B cell (primary cell): ENCODE measurements around the gene GAST. TPM values are rescaled to one million over a fixed set of nuclear protein-coding genes. Genes with fewer than 3 reads are reported as not detected.

ENCODE experiments used
- ATAC-seq: fragments of 200-7000 bp; cut with Tn5 transposase; one replicate; pipeline ENCODE4 v1.10.0; 2021; ENCODE audit warnings: low read depth, mild to moderate bottlenecking, moderate number of reproducible peaks, moderate library complexity
- CTCF ChIA-PET: fragments of 350-600 bp; sonication (Branson Sonifier 250); formaldehyde crosslinking; loops from one replicate; lab custom pipeline; 2021; ENCODE audit warnings: antibody characterized with exemption, inconsistent platforms; lab: Charles Lee
- POLR2A ChIA-PET: fragments of 350-600 bp; sonication (Branson Sonifier 250); formaldehyde crosslinking; loops from one replicate; lab custom pipeline; 2021; ENCODE audit warnings: antibody characterized with exemption; lab: Charles Lee
- DNase-seq: peaks from one replicate; pipeline ENCODE4 v3.0.0; 2013
- H2AFZ ChIP-seq: 2 replicates; pipeline ENCODE4 v1.6.1; 2012; ENCODE audit warnings: mild to moderate bottlenecking, low read depth, low read length; ENCODE audit not compliant: insufficient read depth, poor library complexity, severe bottlenecking
- H3K27ac ChIP-seq, 2 donors: 1 replicate in 1 of 2; 2 replicates in 1 of 2; pipeline ENCODE4 v1.5.1; 2012 to 2013; ENCODE audit warnings: low read length in 2 of 2, mild to moderate bottlenecking in 2 of 2, moderate library complexity in 1 of 2
- H3K27me3 ChIP-seq, 4 experiments: fragments of 200-600 bp in 1 of 4; sonication (generic) in 1 of 4; replicated peaks in 1 of 4; 1 replicate in 2 of 4; 2 replicates in 2 of 4; pipeline versions ENCODE4 v1.6.1 to v1.7.0; 2013 to 2016; ENCODE audit warnings: low read length in 3 of 4, mild to moderate bottlenecking in 2 of 4, mixed read lengths in 1 of 4, moderate library complexity in 1 of 4; ENCODE audit not compliant: insufficient read depth in 4 of 4, control insufficient read depth in 3 of 4; ENCODE audit errors: control extremely low read depth in 1 of 4
- H3K36me3 ChIP-seq, 2 experiments: replicated peaks in 1 of 2; 1 replicate in 1 of 2; 2 replicates in 1 of 2; pipeline versions ENCODE4 v1.6.1 to v1.7.1; 2013; ENCODE audit warnings: low read length in 1 of 2; ENCODE audit not compliant: insufficient read depth in 2 of 2, control insufficient read depth in 1 of 2; ENCODE audit errors: control extremely low read depth in 1 of 2, extremely low read depth in 1 of 2
- H3K4me1 ChIP-seq, 2 donors: fragments of 200-600 bp in 1 of 2; sonication (generic) in 1 of 2; 1 replicate in 1 of 2; 2 replicates in 1 of 2; pipeline versions ENCODE4 v1.5.1 to v1.6.1; 2013 to 2017; ENCODE audit warnings: low read length in 2 of 2; ENCODE audit not compliant: control insufficient read depth in 2 of 2, insufficient read depth in 2 of 2
- H3K4me2 ChIP-seq: replicated peaks from 2 replicates; pipeline ENCODE3; 2012; ENCODE audit warnings: mild to moderate bottlenecking, low read depth, low read length; ENCODE audit not compliant: poor library complexity, severe bottlenecking
- H3K4me3 ChIP-seq, 5 experiments: fragments of 200-600 bp in 1 of 5; sonication (generic) in 1 of 5; 1 replicate in 3 of 5; 2 replicates in 2 of 5; pipeline versions ENCODE4 v1.5.1 to v1.7.0; 2011 to 2016; ENCODE audit warnings: low read length in 4 of 5, mild to moderate bottlenecking in 4 of 5, low read depth in 2 of 5, control low read depth in 1 of 5, moderate library complexity in 1 of 5; ENCODE audit not compliant: insufficient read depth in 1 of 5; ENCODE audit errors: control extremely low read depth in 1 of 5, extremely low read depth in 1 of 5
- H3K79me2 ChIP-seq: fragments of 200-600 bp; sonication (generic); one replicate; pipeline ENCODE4 v1.6.0; 2016; ENCODE audit warnings: low read length; ENCODE audit not compliant: control insufficient read depth, insufficient read depth
- H3K9ac ChIP-seq: fragments of 200-600 bp; sonication (generic); 2 replicates; pipeline ENCODE4 v1.6.1; 2017; ENCODE audit warnings: mild to moderate bottlenecking, low read length, moderate library complexity
- H3K9me3 ChIP-seq, 3 donors: one replicate each; pipeline versions ENCODE4 v1.6.1 to v1.7.1; 2013; ENCODE audit warnings: low read length in 2 of 3; ENCODE audit not compliant: control insufficient read depth in 2 of 3, insufficient read depth in 1 of 3; ENCODE audit errors: control extremely low read depth in 1 of 3
- H4K20me1 ChIP-seq: 2 replicates; pipeline ENCODE4 v1.6.0; 2012; ENCODE audit warnings: mild to moderate bottlenecking, low read length; ENCODE audit not compliant: insufficient read depth, control insufficient read depth, poor library complexity, severe bottlenecking
- H3K27ac Mint-ChIP-seq: one replicate; pipeline ENCODE4 v1.8.0; 2021; ENCODE audit warnings: mixed read lengths
- H3K27me3 Mint-ChIP-seq: one replicate; pipeline ENCODE4 v1.8.0; 2021; ENCODE audit warnings: mixed read lengths
- H3K4me1 Mint-ChIP-seq: one replicate; pipeline ENCODE4 v1.8.0; 2021; ENCODE audit warnings: mixed read lengths
- H3K4me3 Mint-ChIP-seq: one replicate; pipeline ENCODE4 v1.8.0; 2021; ENCODE audit warnings: mixed read lengths
- H3K9me3 Mint-ChIP-seq: one replicate; pipeline ENCODE4 v1.8.0; 2022; ENCODE audit warnings: mixed read lengths; ENCODE audit not compliant: insufficient read depth
- CTCF ChIP-seq: fragments of 200-600 bp; IDR thresholded peaks from one replicate; pipeline ENCODE4 v1.8.0; 2022; ENCODE audit warnings: antibody characterized with exemption, mild to moderate bottlenecking
- EZH2 ChIP-seq: IDR thresholded peaks from 2 replicates; pipeline ENCODE4 v1.6.1; 2012; ENCODE audit warnings: borderline replicate concordance, low read depth, mild to moderate bottlenecking, moderate library complexity, low read length; ENCODE audit not compliant: insufficient read depth, poor library complexity, severe bottlenecking
- WGBS: methylation state at CpG from one replicate; pipeline ENCODE4 v1.1.5; 2013; ENCODE audit warnings: missing lambda C conversion rate; ENCODE audit not compliant: insufficient coverage; 5-methylcytosine and 5-hydroxymethylcytosine counted together
- intact Hi-C: fragments of 100-400 bp; cut with micrococcal nuclease; formaldehyde crosslinking; loops from one replicate; pipeline ENCODE4 v1.10.0; 2022
- polyA plus RNA-seq: library from polyadenylated mRNA; depleted of rRNA; stranded (reverse); fragments of >200 nt; gene quantifications from 2 replicates; pipeline ENCODE4 v1.2.3, GENCODE V29; 2012
- total RNA-seq, 2 donors: library from RNA; stranded (reverse); fragments of 120-200 nt in 1 of 2; gene quantifications; 1 replicate in 1 of 2; 2 replicates in 1 of 2; pipeline versions ENCODE4 v1.2.3 to v1.2.4, GENCODE V29; 2013 to 2022

Gene GAST
- total and polyA plus RNA-seq, 2 donors (not counting 1 experiment from before 2014, with no cell fraction given) = not detected

DNA sequence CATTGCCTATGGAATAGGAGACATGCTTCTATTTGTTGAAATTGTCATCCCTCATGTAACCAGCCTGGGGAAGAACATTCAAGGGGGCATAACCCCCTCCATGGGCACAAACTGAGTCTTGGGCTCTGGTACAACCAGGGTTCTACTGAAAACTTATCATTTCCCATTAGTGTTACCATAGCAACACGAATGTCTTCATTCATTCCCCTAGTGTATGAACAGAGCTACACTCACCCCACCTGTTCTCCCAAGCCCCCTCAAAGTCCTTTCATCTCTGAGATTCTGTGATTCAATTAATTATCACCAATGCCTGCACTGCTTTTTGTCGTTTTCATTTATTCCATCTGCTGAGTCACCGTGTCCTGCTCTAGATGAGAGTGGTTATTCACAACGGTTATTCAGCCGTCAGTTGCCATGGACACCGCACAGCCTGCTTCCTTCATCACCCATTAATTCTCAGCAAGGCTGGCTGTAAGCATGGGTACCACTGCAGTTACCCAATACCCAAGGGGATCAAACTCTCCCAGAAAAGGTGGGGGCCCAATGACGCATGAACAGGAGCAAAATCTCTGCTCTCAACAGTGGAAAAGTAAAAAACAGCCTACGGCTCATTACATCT, 1.6 kb upstream of the GAST start:
- no peaks in the 10 kb centered on the region for H3K36me3 ChIP-seq
- DNase-seq = no peak
- CTCF ChIA-PET = interaction anchor here (0.6 kb wide), 1 partner anchor 11 kb away, joined by 4 read pairs; no protein-coding TSS in a partner anchor

More for the DNA sequence above, 1.6 kb upstream of the GAST start:
- no peak for ATAC-seq
- H3K9me3 ChIP-seq = peaks cover 0 to 4% (median 0%) of the 10 kb centered on the region in 3 donors
- Mint-ChIP-seq H3K4me1 (no peaks in the 10 kb centered on the region), H3K9me3 (no peaks in the 10 kb centered on the region), H3K27ac (peak overlapping the region; percentile 15), H3K4me3 (no peak overlapping the region), H3K27me3 (peaks cover 18% of the 10 kb centered on the region)
- TF ChIP-seq CTCF (no peak), EZH2 (no peak)
- no peak overlapping the region for H2AFZ ChIP-seq
- 46% methylated on average over 4 of the region's 8 CpGs for WGBS
- H3K4me3 ChIP-seq = no peak overlapping the region
- no peaks in the 10 kb centered on the region for H3K79me2 ChIP-seq
- H3K9ac ChIP-seq = no peak overlapping the region
- peaks cover 0 to 19% (median 4%) of the 10 kb centered on the region in 4 experiments for H3K27me3 ChIP-seq
- POLR2A ChIA-PET = no interaction called here
- H4K20me1 ChIP-seq = no peaks in the 10 kb centered on the region
- no peak overlapping the region for H3K27ac ChIP-seq
- no peak overlapping the region for H3K4me2 ChIP-seq
- H3K4me1 ChIP-seq = no peaks in the 10 kb centered on the region
- intact Hi-C loops = no loop called here
